BJ (cell line): ENCODE data around the gene CCDC120. TPM values are rescaled to one million over a fixed set of nuclear protein-coding genes. Genes with fewer than 3 reads are reported as not detected.

Source experiments
- CTCF ChIA-PET: fragments of 350-600 bp; formaldehyde crosslinking; extraction: SDS; loops from one replicate; lab custom pipeline; 2021; ENCODE audit warnings: antibody characterized with exemption, inconsistent platforms; lab: Yijun Ruan, JAX
- POLR2A ChIA-PET: fragments of 300-600 bp; sonication (Branson Sonifier 250); formaldehyde crosslinking; extraction: SDS; loops from one replicate; lab custom pipeline; 2021; ENCODE audit warnings: antibody characterized with exemption; lab: Charles Lee
- DNase-seq: peaks from one replicate; pipeline ENCODE4 v3.0.0-alpha.2; 2011; ENCODE audit warnings: low read depth
- H3K27me3 ChIP-seq: 2 replicates; pipeline ENCODE4 v1.6.0; 2011; ENCODE audit warnings: low read length; ENCODE audit not compliant: control insufficient read depth, insufficient read depth
- H3K36me3 ChIP-seq: 2 replicates; pipeline ENCODE4 v1.5.1; 2011; ENCODE audit warnings: low read length; ENCODE audit not compliant: control insufficient read depth, insufficient read depth
- H3K4me3 ChIP-seq: 2 replicates; pipeline ENCODE4 v1.5.1; 2011; ENCODE audit warnings: low read depth, mild to moderate bottlenecking, control low read depth, low read length
- polyA plus RNA-seq: library from polyadenylated mRNA; depleted of rRNA; stranded (reverse); fragments of >200 nt; gene quantifications from 2 replicates; pipeline ENCODE4 v1.2.3, GENCODE V29; 2011
- TF ChIP-seq, protein P1 (sequence below): IDR thresholded peaks from 2 replicates; pipeline ENCODE4 v1.5.1; 2011; ENCODE audit warnings: low read depth, mild to moderate bottlenecking, control low read depth, inconsistent platforms, low read length, moderate library complexity; ENCODE audit not compliant: insufficient read depth

Gene CCDC120
- polyA plus RNA-seq, 1 experiment, result 0.96 TPM

DNA sequence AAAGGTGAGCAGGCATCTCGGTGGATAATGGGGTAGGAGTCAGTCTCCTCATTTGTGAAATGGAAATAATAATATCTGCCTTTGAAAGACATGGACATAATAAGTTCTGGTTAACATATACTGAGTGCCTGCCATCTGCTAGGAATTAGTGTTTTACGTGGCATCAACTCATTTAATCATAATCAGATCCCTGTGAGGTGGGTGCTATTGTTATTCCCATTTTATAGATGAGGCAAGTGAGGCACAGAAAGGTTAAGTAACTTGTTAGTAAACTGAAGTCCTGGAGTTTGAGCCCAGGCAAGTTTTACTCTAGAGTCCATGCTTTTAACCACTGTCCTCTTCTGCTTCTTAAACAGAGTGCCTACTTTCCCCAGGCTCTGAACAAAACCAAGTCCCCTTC, 7.5 kb downstream of the CCDC120 start:
- Histone ChIP-seq H3K36me3 (no peaks in the 10 kb centered on the region), H3K4me3 (no peak overlapping the region), H3K27me3 (no peaks in the 10 kb centered on the region)
- TF ChIP-seq, protein P1, sequence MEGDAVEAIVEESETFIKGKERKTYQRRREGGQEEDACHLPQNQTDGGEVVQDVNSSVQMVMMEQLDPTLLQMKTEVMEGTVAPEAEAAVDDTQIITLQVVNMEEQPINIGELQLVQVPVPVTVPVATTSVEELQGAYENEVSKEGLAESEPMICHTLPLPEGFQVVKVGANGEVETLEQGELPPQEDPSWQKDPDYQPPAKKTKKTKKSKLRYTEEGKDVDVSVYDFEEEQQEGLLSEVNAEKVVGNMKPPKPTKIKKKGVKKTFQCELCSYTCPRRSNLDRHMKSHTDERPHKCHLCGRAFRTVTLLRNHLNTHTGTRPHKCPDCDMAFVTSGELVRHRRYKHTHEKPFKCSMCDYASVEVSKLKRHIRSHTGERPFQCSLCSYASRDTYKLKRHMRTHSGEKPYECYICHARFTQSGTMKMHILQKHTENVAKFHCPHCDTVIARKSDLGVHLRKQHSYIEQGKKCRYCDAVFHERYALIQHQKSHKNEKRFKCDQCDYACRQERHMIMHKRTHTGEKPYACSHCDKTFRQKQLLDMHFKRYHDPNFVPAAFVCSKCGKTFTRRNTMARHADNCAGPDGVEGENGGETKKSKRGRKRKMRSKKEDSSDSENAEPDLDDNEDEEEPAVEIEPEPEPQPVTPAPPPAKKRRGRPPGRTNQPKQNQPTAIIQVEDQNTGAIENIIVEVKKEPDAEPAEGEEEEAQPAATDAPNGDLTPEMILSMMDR, result no peak
- CTCF ChIA-PET, result no interaction called here
- POLR2A ChIA-PET, result no interaction called here
- no peak for DNase-seq

DNA sequence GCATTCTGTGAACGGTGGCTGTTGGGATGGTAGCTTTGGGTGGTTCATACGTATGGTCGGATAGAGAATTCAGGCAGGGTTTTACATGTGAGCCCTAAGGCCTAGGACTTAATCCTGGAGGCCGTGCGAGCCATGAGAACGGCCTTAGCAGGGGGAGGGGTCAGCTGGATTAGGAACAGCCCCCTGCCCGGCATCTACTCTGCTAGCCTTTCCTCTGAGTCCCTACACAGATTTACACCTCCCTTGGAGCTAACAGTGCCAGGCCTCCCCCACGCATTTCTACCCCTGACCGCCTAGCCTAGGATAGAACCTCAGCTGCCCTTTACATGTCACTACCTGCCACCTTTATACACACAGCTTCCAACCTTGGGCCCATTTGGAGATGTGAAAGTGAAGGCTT, 7.9 kb downstream of the CCDC120 start:
- TF ChIP-seq, protein P1, result no peak
- ChIA-PET CTCF (no interaction called here), POLR2A (no interaction called here)

DNA sequence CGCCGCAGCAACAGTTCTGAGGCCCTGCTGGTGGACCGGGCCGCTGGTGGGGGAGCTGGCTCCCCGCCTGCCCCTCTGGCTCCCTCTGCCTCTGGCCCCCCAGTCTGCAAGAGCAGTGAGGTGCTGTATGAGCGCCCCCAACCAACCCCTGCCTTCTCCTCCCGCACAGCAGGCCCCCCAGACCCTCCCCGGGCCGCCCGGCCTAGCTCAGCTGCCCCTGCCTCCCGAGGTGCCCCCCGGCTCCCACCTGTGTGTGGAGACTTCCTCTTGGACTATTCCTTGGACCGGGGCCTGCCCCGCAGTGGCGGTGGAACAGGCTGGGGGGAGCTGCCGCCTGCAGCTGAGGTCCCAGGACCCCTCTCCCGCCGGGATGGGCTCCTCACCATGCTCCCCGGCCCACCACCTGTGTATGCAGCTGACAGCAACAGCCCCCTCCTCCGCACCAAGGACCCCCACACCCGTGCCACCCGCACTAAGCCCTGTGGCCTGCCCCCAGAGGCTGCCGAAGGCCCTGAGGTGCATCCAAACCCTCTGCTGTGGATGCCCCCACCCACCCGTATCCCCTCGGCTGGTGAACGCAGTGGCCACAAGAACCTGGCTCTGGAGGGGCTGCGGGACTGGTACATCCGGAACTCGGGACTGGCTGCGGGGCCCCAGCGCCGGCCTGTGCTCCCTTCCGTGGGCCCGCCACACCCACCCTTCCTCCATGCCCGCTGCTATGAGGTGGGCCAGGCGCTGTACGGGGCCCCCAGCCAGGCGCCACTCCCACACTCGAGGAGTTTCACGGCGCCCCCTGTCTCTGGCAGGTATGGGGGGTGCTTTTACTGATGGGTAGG, 8.7 kb downstream of the CCDC120 start:
- POLR2A ChIA-PET, result no interaction called here
- H3K36me3 ChIP-seq, result no peaks in the 10 kb centered on the region
- CTCF ChIA-PET, result no interaction called here
- H3K4me3 ChIP-seq, result no peak overlapping the region
- TF ChIP-seq, protein P1, result no peak
- DNase-seq, result no peak
- H3K27me3 ChIP-seq, result no peaks in the 10 kb centered on the region

More for the DNA sequence above, 7.9 kb downstream of the CCDC120 start:
- Histone ChIP-seq H3K27me3 (no peaks in the 10 kb centered on the region), H3K4me3 (no peak overlapping the region), H3K36me3 (no peaks in the 10 kb centered on the region)
- DNase-seq, result no peak

DNA sequence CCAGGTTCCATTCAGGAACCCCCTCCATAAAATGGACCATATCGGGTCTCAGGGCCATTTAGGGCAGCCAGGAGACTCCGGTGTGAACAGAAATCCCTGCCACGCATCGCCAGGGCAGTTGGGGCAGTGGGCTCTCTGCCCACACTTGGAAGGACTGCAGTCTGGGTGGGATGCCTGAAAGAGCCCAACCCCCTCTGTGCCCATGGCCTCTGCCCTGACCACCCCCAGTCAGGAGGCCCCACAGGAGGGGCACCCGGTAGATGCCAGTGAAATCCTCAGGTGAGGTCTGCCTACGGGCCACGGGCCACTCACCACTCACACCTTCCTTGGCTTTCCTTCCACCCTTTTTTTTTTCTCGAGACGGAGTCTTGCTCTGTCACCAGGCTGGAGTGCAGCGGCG, 10.2 kb downstream of the CCDC120 start:
- POLR2A ChIA-PET, result no interaction called here
- CTCF ChIA-PET, result interaction anchor here (1.4 kb wide), 1 partner anchor 8 kb away, joined by 3 read pairs; no protein-coding TSS in a partner anchor
- Histone ChIP-seq H3K36me3 (no peaks in the 10 kb centered on the region), H3K27me3 (no peaks in the 10 kb centered on the region), H3K4me3 (no peak overlapping the region)
- TF ChIP-seq, protein P1, result no peak
- no peak for DNase-seq

DNA sequence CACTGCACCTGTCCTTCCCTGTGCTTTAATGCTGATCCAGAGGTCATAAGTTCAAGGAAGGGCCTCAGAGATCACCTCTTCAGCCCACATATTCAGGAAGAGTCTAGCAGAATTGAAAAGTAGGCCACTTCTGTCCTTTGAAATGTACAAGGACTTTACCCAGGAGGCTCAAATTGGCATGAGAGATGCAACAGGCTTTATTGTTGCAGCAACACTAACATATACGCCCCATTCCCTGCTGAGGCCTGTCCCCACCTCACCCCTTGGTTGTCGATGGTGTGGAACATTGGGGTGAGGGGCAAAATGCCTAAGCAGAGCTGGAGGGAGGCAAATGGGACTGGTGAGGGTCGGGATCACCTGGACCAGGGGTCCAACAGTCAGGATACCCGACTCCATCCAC, 12.2 kb downstream of the CCDC120 start:
- H3K27me3 ChIP-seq, result no peaks in the 10 kb centered on the region
- no peak overlapping the region for H3K4me3 ChIP-seq
- TF ChIP-seq, protein P1, result no peak
- no peak for DNase-seq
- CTCF ChIA-PET, result interaction anchor here (0.6 kb wide), 1 partner anchor 96 kb away, joined by 3 read pairs; no protein-coding TSS in a partner anchor
- H3K36me3 ChIP-seq, result no peaks in the 10 kb centered on the region
- POLR2A ChIA-PET, result no interaction called here
